ENCODE results near the gene KIFC3. TPM values are rescaled to one million over a fixed set of nuclear protein-coding genes. Genes with fewer than 3 reads are reported as not detected.

The KIFC3 gene
- total and polyA plus RNA-seq, 2 of the 13 experiments (the other 11 are each of a cell fraction or from before 2014, with no cell fraction given) = 42.1 to 45.3 TPM

GRCh38 chr16:57840833-57841232, 38.5 kb upstream of the KIFC3 start:
- no peaks in the 10 kb centered on the region for H3K27me3 ChIP-seq (ENCODE audit: control insufficient read depth in 1 of 2, insufficient read depth in 2 of 2, low read length in 2 of 2)
- ChIA-PET CTCF (ENCODE audit: low intra/inter-chr PET ratio, low total read pairs) (no interaction called here), POLR2A (interaction anchor here (0.7 to 2.1 kb wide), 13 partner anchors 9 to 159 kb away, joined by 3 to 10 read pairs (median 4); partner anchors contain the start of gene KIFC3)
- no peak overlapping the region for H3K9ac ChIP-seq (ENCODE audit: insufficient read depth, low read depth, low read length)
- DNase-seq (ENCODE audit: low spot score) (peak; percentile 89), FAIRE-seq (peak; percentile 100), ATAC-seq (peak; percentile 95)
- no peaks in the 10 kb centered on the region for H3K36me3 ChIP-seq (replicated peaks in 1 of 2; ENCODE audit: control insufficient read depth in 1 of 2, insufficient read depth in 2 of 2, low read length in 2 of 2)
- no peaks in the 10 kb centered on the region for H3K9me3 ChIP-seq (ENCODE audit: low read length)
- H3K4me3 ChIP-seq (replicated peaks in 1 of 3; ENCODE audit: insufficient read depth in 1 of 3, low read depth in 2 of 3, low read length in 3 of 3) = peak overlapping the region in 1 of 3 experiments; percentile 2; a peak in 1 of 6 replicates
- no peak overlapping the region for H2AFZ ChIP-seq (ENCODE audit: low read length)
- no peaks in the 10 kb centered on the region for H4K20me1 ChIP-seq (ENCODE audit: insufficient read depth, low read length)
- 3% methylated on average over 8 of the region's 8 CpGs for WGBS (ENCODE audit: low lambda C conversion rate)
- H3K4me1 ChIP-seq (ENCODE audit: insufficient read depth, low read length) = peaks cover 64% of the 10 kb centered on the region
- peak overlapping the region; percentile 39 for H3K27ac ChIP-seq (ENCODE audit: extremely low read length, insufficient read depth, low read length)
- intact Hi-C loops (cut with micrococcal nuclease; ENCODE audit: unreplicated experiment) = loop anchor here (2.0 to 5.0 kb wide), 3 partner anchors 22 to 58 kb away; no protein-coding TSS in a partner anchor
- in situ Hi-C loops (cut with HindIII; ENCODE audit: extremely low pct_ligation_motif_present, low pct_unique_long_range_greater_than_20kb) = no loop called here
- peak overlapping the region; percentile 66 for H3K4me2 ChIP-seq (ENCODE audit: low read depth, low read length)
- H3K79me2 ChIP-seq (ENCODE audit: insufficient read depth, low read length) = no peaks in the 10 kb centered on the region
- BruUV-seq (replicated peaks) = no TSS peak
- peak; percentile 61; the same call in 1 of the 2 replicates for TF ChIP-seq ZFX (CRISPR knock-in tag; IDR thresholded peaks at IDR 0.05; ENCODE audit: low read depth)
- peak; percentile 12; the same call in 1 of the 2 replicates for TF ChIP-seq ZNF501 (CRISPR knock-in tag; IDR thresholded peaks at IDR 0.05)
- peak; percentile 92 for TF ChIP-seq NCOA1 (CRISPR knock-in tag; IDR thresholded peaks at IDR 0.05)
- TF ChIP-seq ZNF317 (CRISPR knock-in tag; IDR thresholded peaks at IDR 0.05) = peak; percentile 64; the same call in 1 of the 2 replicates
- peak; percentile 53; the same call in 1 of the 2 replicates for TF ChIP-seq ZNF878 (CRISPR knock-in tag; IDR thresholded peaks at IDR 0.05)
- TF ChIP-seq ZNF619 (CRISPR knock-in tag; IDR thresholded peaks at IDR 0.05) = no peak
- peak; percentile 31; the same call in 1 of the 2 replicates for TF ChIP-seq SPEN (CRISPR knock-in tag; IDR thresholded peaks at IDR 0.05; ENCODE audit: low read depth)
- TF ChIP-seq, protein P1, sequence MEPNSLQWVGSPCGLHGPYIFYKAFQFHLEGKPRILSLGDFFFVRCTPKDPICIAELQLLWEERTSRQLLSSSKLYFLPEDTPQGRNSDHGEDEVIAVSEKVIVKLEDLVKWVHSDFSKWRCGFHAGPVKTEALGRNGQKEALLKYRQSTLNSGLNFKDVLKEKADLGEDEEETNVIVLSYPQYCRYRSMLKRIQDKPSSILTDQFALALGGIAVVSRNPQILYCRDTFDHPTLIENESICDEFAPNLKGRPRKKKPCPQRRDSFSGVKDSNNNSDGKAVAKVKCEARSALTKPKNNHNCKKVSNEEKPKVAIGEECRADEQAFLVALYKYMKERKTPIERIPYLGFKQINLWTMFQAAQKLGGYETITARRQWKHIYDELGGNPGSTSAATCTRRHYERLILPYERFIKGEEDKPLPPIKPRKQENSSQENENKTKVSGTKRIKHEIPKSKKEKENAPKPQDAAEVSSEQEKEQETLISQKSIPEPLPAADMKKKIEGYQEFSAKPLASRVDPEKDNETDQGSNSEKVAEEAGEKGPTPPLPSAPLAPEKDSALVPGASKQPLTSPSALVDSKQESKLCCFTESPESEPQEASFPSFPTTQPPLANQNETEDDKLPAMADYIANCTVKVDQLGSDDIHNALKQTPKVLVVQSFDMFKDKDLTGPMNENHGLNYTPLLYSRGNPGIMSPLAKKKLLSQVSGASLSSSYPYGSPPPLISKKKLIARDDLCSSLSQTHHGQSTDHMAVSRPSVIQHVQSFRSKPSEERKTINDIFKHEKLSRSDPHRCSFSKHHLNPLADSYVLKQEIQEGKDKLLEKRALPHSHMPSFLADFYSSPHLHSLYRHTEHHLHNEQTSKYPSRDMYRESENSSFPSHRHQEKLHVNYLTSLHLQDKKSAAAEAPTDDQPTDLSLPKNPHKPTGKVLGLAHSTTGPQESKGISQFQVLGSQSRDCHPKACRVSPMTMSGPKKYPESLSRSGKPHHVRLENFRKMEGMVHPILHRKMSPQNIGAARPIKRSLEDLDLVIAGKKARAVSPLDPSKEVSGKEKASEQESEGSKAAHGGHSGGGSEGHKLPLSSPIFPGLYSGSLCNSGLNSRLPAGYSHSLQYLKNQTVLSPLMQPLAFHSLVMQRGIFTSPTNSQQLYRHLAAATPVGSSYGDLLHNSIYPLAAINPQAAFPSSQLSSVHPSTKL (CRISPR knock-in tag; IDR thresholded peaks at IDR 0.05) = peak; percentile 98
- peak; percentile 46; the same call in 1 of the 2 replicates for TF ChIP-seq ZBTB7B (CRISPR knock-in tag; IDR thresholded peaks at IDR 0.05)
- peak; percentile 85 for TF ChIP-seq POGZ (CRISPR knock-in tag; IDR thresholded peaks at IDR 0.05)
- peak; percentile 63; the same call in 1 of the 2 replicates for TF ChIP-seq ZMYM2 (CRISPR knock-in tag; IDR thresholded peaks at IDR 0.05)
- peak; percentile 46; the same call in 1 of the 2 replicates for TF ChIP-seq HOXD1 (CRISPR knock-in tag; IDR thresholded peaks at IDR 0.05)
- no peak for TF ChIP-seq GTF2F1 (IDR thresholded peaks at IDR 0.05; ENCODE audit: low read length)
- TF ChIP-seq ZNF383 (CRISPR knock-in tag; IDR thresholded peaks at IDR 0.05; ENCODE audit: borderline replicate concordance) = no peak
- TF ChIP-seq, protein P2, sequence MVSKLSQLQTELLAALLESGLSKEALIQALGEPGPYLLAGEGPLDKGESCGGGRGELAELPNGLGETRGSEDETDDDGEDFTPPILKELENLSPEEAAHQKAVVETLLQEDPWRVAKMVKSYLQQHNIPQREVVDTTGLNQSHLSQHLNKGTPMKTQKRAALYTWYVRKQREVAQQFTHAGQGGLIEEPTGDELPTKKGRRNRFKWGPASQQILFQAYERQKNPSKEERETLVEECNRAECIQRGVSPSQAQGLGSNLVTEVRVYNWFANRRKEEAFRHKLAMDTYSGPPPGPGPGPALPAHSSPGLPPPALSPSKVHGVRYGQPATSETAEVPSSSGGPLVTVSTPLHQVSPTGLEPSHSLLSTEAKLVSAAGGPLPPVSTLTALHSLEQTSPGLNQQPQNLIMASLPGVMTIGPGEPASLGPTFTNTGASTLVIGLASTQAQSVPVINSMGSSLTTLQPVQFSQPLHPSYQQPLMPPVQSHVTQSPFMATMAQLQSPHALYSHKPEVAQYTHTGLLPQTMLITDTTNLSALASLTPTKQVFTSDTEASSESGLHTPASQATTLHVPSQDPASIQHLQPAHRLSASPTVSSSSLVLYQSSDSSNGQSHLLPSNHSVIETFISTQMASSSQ (IDR thresholded peaks at IDR 0.05; ENCODE audit: low read depth) = no peak
- TF ChIP-seq, protein P2 (CRISPR knock-in tag; IDR thresholded peaks at IDR 0.05; ENCODE audit: borderline replicate concordance) = no peak; the same call in 1 of the 2 replicates
- peak; percentile 86 for TF ChIP-seq MED1 (CRISPR knock-in tag; IDR thresholded peaks at IDR 0.05)
- peak; percentile 91 for TF ChIP-seq ZNF792 (CRISPR knock-in tag; IDR thresholded peaks at IDR 0.05)
- TF ChIP-seq ZFP36 (IDR thresholded peaks at IDR 0.05; ENCODE audit: borderline replicate concordance, low read depth, low read length, partially characterized antibody) = peak; percentile 68

Measured in HepG2 (cell line).